Fibroblast of mammary gland (primary cell): ENCODE measurements around the gene RNF144B.
A peak's percentile ranks its signal among the peaks of the same experiment; 100 is the strongest.

ENCODE experiments used
- DNase-seq: peaks from one replicate; pipeline ENCODE4 v3.0.0-alpha.2; 2010; ENCODE audit warnings: low read depth
- H3K4me3 ChIP-seq: 2 replicates; pipeline ENCODE4 v1.5.1; 2011; ENCODE audit warnings: low read depth, mild to moderate bottlenecking, low read length, moderate library complexity; ENCODE audit not compliant: control insufficient read depth
- TF ChIP-seq, protein P1 (sequence below): conservative IDR thresholded peaks from 2 replicates; pipeline ENCODE4 v1.5.1; 2011; ENCODE audit warnings: low read depth, low read length, inconsistent platforms; ENCODE audit not compliant: control insufficient read depth, insufficient read depth

Gene RNF144B

DNA sequence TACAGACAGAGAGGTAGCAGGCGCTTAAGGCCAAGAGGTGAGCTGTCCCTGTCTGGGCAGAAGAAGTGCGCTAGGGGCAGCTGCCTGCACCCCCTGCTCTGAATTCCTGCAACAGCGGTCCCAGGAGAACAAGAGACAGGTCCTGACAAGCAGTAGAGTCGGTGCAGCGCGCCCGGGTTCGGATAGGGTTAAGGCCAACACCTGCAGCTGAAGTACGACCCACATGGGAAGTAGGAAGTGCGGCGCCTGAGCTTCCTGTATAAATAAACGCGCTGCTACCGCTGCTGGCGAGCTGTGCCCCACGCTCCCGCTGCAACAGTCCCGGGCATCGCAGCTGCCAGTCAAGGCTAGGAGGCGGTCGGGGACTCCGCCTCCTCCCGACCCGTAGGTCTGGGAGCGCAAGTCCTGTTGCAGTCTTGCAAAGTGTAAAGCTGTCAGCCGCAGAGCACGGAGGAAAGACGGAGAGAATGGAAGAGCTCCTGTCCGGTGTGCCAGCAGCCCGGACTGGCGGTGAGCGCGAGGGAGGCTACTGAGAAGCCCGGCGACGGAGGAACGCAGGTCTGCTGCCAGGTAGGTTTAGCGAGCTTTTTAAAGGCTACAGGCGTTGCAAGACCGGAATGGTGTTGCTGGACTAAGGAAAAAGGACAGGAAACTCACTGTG, at the start of gene RNF144B:
TSS of gene RNF144B (plus strand) at position 290 of the 661 bp plus-strand sequence. CDS start 12,185 bp downstream, outside the sequence.
- TF ChIP-seq, protein P1, sequence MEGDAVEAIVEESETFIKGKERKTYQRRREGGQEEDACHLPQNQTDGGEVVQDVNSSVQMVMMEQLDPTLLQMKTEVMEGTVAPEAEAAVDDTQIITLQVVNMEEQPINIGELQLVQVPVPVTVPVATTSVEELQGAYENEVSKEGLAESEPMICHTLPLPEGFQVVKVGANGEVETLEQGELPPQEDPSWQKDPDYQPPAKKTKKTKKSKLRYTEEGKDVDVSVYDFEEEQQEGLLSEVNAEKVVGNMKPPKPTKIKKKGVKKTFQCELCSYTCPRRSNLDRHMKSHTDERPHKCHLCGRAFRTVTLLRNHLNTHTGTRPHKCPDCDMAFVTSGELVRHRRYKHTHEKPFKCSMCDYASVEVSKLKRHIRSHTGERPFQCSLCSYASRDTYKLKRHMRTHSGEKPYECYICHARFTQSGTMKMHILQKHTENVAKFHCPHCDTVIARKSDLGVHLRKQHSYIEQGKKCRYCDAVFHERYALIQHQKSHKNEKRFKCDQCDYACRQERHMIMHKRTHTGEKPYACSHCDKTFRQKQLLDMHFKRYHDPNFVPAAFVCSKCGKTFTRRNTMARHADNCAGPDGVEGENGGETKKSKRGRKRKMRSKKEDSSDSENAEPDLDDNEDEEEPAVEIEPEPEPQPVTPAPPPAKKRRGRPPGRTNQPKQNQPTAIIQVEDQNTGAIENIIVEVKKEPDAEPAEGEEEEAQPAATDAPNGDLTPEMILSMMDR = no peak
- DNase-seq = peak; percentile 43
- H3K4me3 ChIP-seq = peak within 1 kb of the TSS; percentile 55

DNA sequence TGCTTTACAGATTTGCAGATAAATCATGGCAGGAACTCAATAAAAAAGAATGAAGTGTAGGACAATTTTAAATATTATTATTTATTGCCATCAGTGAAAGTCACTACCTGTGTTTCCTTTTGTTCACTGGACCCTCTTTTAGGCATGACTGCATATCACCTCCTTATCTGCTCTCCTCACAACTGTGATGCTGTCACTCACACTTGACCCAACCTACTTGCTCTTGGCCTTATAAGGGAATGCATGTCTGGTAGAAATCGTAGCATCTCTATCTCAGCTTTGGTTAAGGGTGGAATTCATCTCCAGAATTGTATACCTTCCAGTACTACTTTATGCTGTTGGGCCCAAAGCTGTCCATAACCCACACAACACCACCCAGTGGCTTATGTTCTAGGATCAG, 47.6 kb upstream of the RNF144B start:
- DNase-seq = no peak
- H3K4me3 ChIP-seq = no peak overlapping the region
- TF ChIP-seq, protein P1 = no peak

- TF ChIP-seq, protein P1 = no peak
- H3K4me3 ChIP-seq = no peak overlapping the region
- no peak for DNase-seq
These were observed 46.2 kb upstream of the RNF144B start for GRCh38 chr6:18340781-18341551.

GRCh38 chr6:18342223-18342622, 44.9 kb upstream of the RNF144B start:
- H3K4me3 ChIP-seq = no peak overlapping the region
- no peak for DNase-seq
- TF ChIP-seq, protein P1 = no peak

- DNase-seq = peak; percentile 82
These were observed 43.4 kb upstream of the RNF144B start for GRCh38 chr6:18343741-18344140.

DNA sequence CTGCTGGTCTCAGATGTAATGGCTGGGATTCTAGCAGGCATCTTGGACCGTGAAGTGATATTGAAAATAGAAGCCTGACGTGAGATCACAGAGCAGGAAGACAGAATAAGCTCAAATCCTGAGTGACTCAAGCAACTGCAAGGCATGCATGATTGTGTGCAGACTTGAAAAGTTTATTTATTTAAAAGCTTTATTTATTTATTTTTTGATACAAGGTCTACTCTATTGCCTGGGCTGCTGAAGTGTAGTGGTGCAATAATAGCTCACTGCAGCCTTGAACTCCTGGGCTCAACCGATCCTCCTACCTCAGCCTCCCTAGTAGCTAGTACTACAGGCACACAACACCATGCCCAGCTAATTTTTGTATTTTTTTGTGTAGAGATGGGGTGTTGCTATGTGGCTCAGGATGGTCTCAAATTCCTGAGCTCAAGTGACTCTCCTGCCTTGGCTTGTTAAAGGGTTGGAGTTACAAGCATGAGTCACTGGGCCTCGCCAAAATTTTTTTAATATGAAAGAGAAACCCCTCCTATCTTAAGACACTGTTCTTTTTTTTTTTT, 40.1 kb upstream of the RNF144B start:
- no peak overlapping the region for H3K4me3 ChIP-seq
- TF ChIP-seq, protein P1 = no peak
- no peak for DNase-seq

More at GRCh38 chr6:18343741-18344140, 43.4 kb upstream of the RNF144B start:
- no peak overlapping the region for H3K4me3 ChIP-seq
- TF ChIP-seq, protein P1 = no peak
